ENCODE data around the gene TMEM116.

GRCh38 chr12:111971800-111972199 lies 41.2 kb downstream of the TMEM116 start:
- TF ChIP-seq POLR2A (IDR thresholded peaks at IDR 0.05) (no peak), CTCF (IDR thresholded peaks at IDR 0.05) (no peak), POLR2AphosphoS5 (IDR thresholded peaks at IDR 0.05) (no peak)

Measured in sigmoid colon (tissue), 4 donors.